ENCODE data around the gene KLF16. TPM values are rescaled to one million over a fixed set of nuclear protein-coding genes. Genes with fewer than 3 reads are reported as not detected.

Gene KLF16
- total RNA-seq, 1 donor from 2014 or later, result 6.4 TPM

GRCh38 chr19:1860042-1860775 lies 3.2 kb downstream of the KLF16 start:
- no peaks in the 10 kb centered on the region for H3K36me3 ChIP-seq
- H3K27ac ChIP-seq (replicated peaks), result peak overlapping the region; percentile 36
- no peak overlapping the region for H3K4me3 ChIP-seq
- DNase-seq, result no peak
- intact Hi-C loops (cut with micrococcal nuclease), result no loop called here
- TF ChIP-seq CTCF (IDR thresholded peaks at IDR 0.05; ENCODE audit: borderline replicate concordance), result no peak
- peaks cover 85% of the 10 kb centered on the region for H3K4me1 ChIP-seq
- no peaks in the 10 kb centered on the region for H3K9me3 ChIP-seq (replicated peaks)
- H3K27me3 ChIP-seq (ENCODE audit: low read depth), result no peaks in the 10 kb centered on the region

- H3K27me3 ChIP-seq (ENCODE audit: low read depth), result no peaks in the 10 kb centered on the region
- no peak overlapping the region for H3K4me3 ChIP-seq
- H3K9me3 ChIP-seq (replicated peaks), result no peaks in the 10 kb centered on the region
- intact Hi-C loops (cut with micrococcal nuclease), result no loop called here
- DNase-seq, result no peak
- no peak for TF ChIP-seq CTCF (IDR thresholded peaks at IDR 0.05; ENCODE audit: borderline replicate concordance)
- H3K36me3 ChIP-seq, result no peaks in the 10 kb centered on the region
- H3K4me1 ChIP-seq, result peaks cover 85% of the 10 kb centered on the region
- H3K27ac ChIP-seq (replicated peaks), result peak overlapping the region; percentile 36
Observed at GRCh38 chr19:1859331-1859781, 4.0 kb downstream of the KLF16 start.

DNA sequence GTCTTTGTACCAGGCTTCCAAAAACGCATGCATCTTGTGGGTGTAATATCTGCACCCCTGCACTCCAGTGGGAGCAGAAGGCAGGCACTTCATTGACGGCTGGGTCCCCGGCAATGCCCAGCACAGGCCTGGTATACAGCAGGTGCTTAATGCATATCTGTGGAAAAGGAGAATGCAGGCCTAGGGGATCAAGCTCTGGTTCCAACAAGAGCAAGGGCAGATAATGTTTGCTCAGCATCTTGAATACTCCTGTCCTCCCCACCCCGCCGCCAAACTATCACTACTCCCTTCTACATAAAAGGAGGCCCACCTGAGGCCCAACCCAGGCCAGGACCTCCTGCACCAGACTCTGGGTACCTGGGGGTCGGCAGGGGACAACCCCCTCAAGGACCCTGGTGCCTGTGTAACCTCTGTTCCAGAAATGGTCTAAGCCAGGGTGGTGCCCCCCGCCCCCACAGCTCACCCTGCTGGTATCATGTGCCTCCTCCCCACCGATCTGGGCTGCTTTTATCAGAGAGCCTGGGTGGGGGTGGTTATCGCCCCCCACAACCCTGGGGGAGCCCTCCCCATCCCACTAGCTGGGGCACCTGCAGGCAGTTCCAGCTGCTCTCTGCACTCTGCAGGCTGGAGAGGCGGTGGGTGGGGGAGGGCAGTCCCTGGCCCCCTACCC lies 4.8 kb downstream of the KLF16 start:
- Histone ChIP-seq H3K27ac (replicated peaks) (peak overlapping the region; percentile 96), H3K27me3 (ENCODE audit: low read depth) (no peaks in the 10 kb centered on the region), H3K36me3 (no peaks in the 10 kb centered on the region), H3K4me1 (peaks cover 90% of the 10 kb centered on the region), H3K9me3 (replicated peaks) (no peaks in the 10 kb centered on the region), H3K4me3 (no peak overlapping the region)
- no peak for DNase-seq
- no peak for TF ChIP-seq CTCF (IDR thresholded peaks at IDR 0.05; ENCODE audit: borderline replicate concordance)
- intact Hi-C loops (cut with micrococcal nuclease), result no loop called here

DNA sequence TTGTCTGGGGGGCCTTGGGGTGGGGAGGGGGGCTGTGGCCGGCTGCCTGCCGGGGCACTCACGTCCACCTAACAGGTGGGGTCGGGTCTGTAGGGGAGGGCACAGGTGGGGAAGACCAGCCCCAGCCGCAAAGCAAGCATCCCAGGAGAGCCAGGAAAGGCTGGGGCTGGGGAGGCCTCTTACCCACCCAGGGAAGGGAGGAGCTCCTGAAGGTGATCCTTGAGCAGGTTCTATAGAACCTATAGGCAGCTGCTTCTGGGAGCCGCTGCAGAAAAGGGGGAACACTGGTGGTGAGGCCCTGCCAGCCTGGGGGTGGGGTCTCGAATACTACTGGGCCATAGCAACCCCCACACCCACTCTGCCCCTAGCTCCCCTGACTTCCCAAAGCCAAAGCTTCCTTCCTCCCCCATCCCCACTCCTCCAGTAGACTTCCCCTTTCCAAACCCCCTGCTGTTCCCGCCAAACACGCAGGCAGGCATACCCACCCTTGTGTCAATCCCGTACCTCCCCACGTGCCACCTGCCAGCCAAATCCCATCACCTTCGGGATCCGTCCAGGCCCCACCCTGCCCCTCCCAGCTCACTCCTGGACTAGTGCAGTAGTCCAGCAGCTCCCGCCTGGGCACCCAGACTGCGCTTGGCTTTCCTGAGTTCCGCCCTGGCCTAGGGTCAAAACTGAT lies 5.6 kb downstream of the KLF16 start:
- H3K27me3 ChIP-seq (ENCODE audit: low read depth), result no peaks in the 10 kb centered on the region
- peak overlapping the region; percentile 96 for H3K27ac ChIP-seq (replicated peaks)
- peak overlapping the region; percentile 69 for H3K4me3 ChIP-seq
- peaks cover 96% of the 10 kb centered on the region for H3K4me1 ChIP-seq
- no peak for DNase-seq
- intact Hi-C loops (cut with micrococcal nuclease), result no loop called here
- no peak for TF ChIP-seq CTCF (IDR thresholded peaks at IDR 0.05; ENCODE audit: borderline replicate concordance)
- no peaks in the 10 kb centered on the region for H3K9me3 ChIP-seq (replicated peaks)
- no peaks in the 10 kb centered on the region for H3K36me3 ChIP-seq

- Histone ChIP-seq H3K4me3 (peak overlapping the region; percentile 69), H3K4me1 (peaks cover 98% of the 10 kb centered on the region), H3K27me3 (ENCODE audit: low read depth) (no peaks in the 10 kb centered on the region), H3K27ac (replicated peaks) (peak overlapping the region; percentile 96), H3K9me3 (replicated peaks) (no peaks in the 10 kb centered on the region), H3K36me3 (no peaks in the 10 kb centered on the region)
- DNase-seq, result peak; percentile 82
- intact Hi-C loops (cut with micrococcal nuclease), result no loop called here
- TF ChIP-seq CTCF (IDR thresholded peaks at IDR 0.05; ENCODE audit: borderline replicate concordance), result no peak
Observed at GRCh38 chr19:1856698-1857603, 6.4 kb downstream of the KLF16 start.
